HCEC 1CT (cell line): Measurements from ENCODE around the gene SLC25A44.
A peak's percentile ranks its signal among the peaks of the same experiment; 100 is the strongest.

Source experiments
- DNase-seq: peaks from one replicate; pipeline ENCODE4 v3.0.0-alpha.2; 2017

SLC25A44 gene

GRCh38 chr1:156193488-156194299 is at the start of gene SLC25A44:
Gene SLC25A44, plus strand, starts transcription at chr1:156194104. Its CDS starts 5,744 bp downstream, at chr1:156199848.
- DNase-seq: peak; percentile 99

GRCh38 chr1:156144742-156145141 is 49.2 kb upstream of the SLC25A44 start:
- DNase-seq: no peak

GRCh38 chr1:156145650-156146019 is 48.3 kb upstream of the SLC25A44 start:
- DNase-seq: no peak

- DNase-seq: peak; percentile 86
Observed at GRCh38 chr1:156146020-156146768, 47.7 kb upstream of the SLC25A44 start.

- DNase-seq: no peak
Observed at GRCh38 chr1:156146769-156147405, 47.0 kb upstream of the SLC25A44 start.

GRCh38 chr1:156148216-156148615 is 45.7 kb upstream of the SLC25A44 start:
- no peak for DNase-seq

GRCh38 chr1:156149374-156150332 is 44.3 kb upstream of the SLC25A44 start:
- DNase-seq: no peak

- no peak for DNase-seq
Observed at GRCh38 chr1:156150333-156151011, 43.4 kb upstream of the SLC25A44 start.

GRCh38 chr1:156151093-156151688 is 42.7 kb upstream of the SLC25A44 start:
- DNase-seq: peak; percentile 67

- peak; percentile 57 for DNase-seq
Observed at GRCh38 chr1:156152628-156153027, 41.3 kb upstream of the SLC25A44 start.

GRCh38 chr1:156153362-156153761 is 40.5 kb upstream of the SLC25A44 start, which contains the start of gene SEMA4A:
Gene SEMA4A, plus strand, starts transcription at chr1:156153585. Its CDS starts 994 bp downstream, at chr1:156154579.
- DNase-seq: no peak

GRCh38 chr1:156154317-156154749 is 39.6 kb upstream of the SLC25A44 start:
- DNase-seq: no peak

- no peak for DNase-seq
Observed at GRCh38 chr1:156155756-156156510, 38.0 kb upstream of the SLC25A44 start.

GRCh38 chr1:156157506-156157905 is 36.4 kb upstream of the SLC25A44 start:
- DNase-seq: no peak

GRCh38 chr1:156157966-156158365 is 35.9 kb upstream of the SLC25A44 start:
- DNase-seq: no peak

GRCh38 chr1:156160000-156160742 is 33.7 kb upstream of the SLC25A44 start:
- DNase-seq: no peak

GRCh38 chr1:156160743-156161171 is 33.1 kb upstream of the SLC25A44 start:
- peak; percentile 64 for DNase-seq

- no peak for DNase-seq
Observed at GRCh38 chr1:156162430-156163037, 31.4 kb upstream of the SLC25A44 start.

- no peak for DNase-seq
Observed at GRCh38 chr1:156163712-156164111, 30.2 kb upstream of the SLC25A44 start.
